Right lobe of liver (tissue), 6 donors: ENCODE data around the gene UBA1. TPM values are rescaled to one million over a fixed set of nuclear protein-coding genes. Genes with fewer than 3 reads are reported as not detected.

Source experiments
- ATAC-seq, 4 donors: fragments of 200-7000 bp; cut with Tn5 transposase; one replicate each; pipeline ENCODE4 v1.9.1; 2020; ENCODE audit warnings: mild to moderate bottlenecking in 4 of 4, moderate library complexity in 4 of 4
- DNase-seq, 3 donors: peaks; one replicate each; pipeline ENCODE4 v3.0.0-alpha.2; 2020
- H3K27ac ChIP-seq, 3 donors: fragments of 200-600 bp; one replicate each; pipeline ENCODE4 v1.8.0; 2022
- H3K27me3 ChIP-seq, 2 donors: fragments of 200-600 bp; one replicate each; pipeline ENCODE4 v1.8.0; 2022
- H3K36me3 ChIP-seq, 4 donors: fragments of 200-600 bp; sonication (generic) in 1 of 4; one replicate each; pipeline versions ENCODE4 v1.5.1 to v1.8.0; 2017 to 2022; ENCODE audit warnings: control low read depth in 1 of 4
- H3K4me1 ChIP-seq, 4 donors: fragments of 200-600 bp; sonication (generic) in 1 of 4; one replicate each; pipeline versions ENCODE4 v1.5.1 to v1.8.0; 2017 to 2022; ENCODE audit warnings: control low read depth in 1 of 4
- H3K4me3 ChIP-seq, 3 donors: fragments of 200-600 bp; one replicate each; pipeline ENCODE4 v1.8.0; 2022
- H3K9me3 ChIP-seq, 4 donors: fragments of 200-600 bp; sonication (generic) in 1 of 4; one replicate each; pipeline versions ENCODE4 v1.5.1 to v1.8.0; 2017 to 2022; ENCODE audit warnings: control low read depth in 1 of 4
- CTCF ChIP-seq, 4 donors: fragments of 200-600 bp in 3 of 4; fragments of 450-650 bp in 1 of 4; IDR thresholded peaks; one replicate each; pipeline versions ENCODE4 v1.5.1 to v1.8.0; 2016 to 2022; ENCODE audit warnings: antibody characterized with exemption in 4 of 4, mild to moderate bottlenecking in 2 of 4
- POLR2A ChIP-seq: fragments of 450-650 bp; IDR thresholded peaks from one replicate; pipeline ENCODE4 v1.6.1; 2017; ENCODE audit warnings: antibody characterized with exemption, mild to moderate bottlenecking
- WGBS: methylation state at CpG from one replicate; pipeline ENCODE4 v1.1.6; 2018; ENCODE audit warnings: low coverage, low lambda C conversion rate; ENCODE audit not compliant: insufficient coverage; ENCODE audit errors: missing lambda C conversion rate; 5-methylcytosine and 5-hydroxymethylcytosine counted together
- intact Hi-C, 2 donors: fragments of 100-400 bp; cut with DNase I; formaldehyde crosslinking; loops; one replicate each; pipeline versions ENCODE4 v1.11.2 to v1.14.1; 2022
- total RNA-seq, 6 experiments: library from RNA; depleted of rRNA in 2 of 6; stranded (reverse); fragments of >200 nt in 2 of 6; fragmentation: NEBNext Ultra II Directional in 3 of 6; extraction: Animal tissue kit (Norgen Biotek cat#: 25700) in 3 of 6; gene quantifications; one replicate each; pipeline versions ENCODE4 v1.1.0 to v1.2.4, GENCODE V29; 2016 to 2023
- donor health status: DM: no; HTN: yes; CAD: no.
- donor health status: DM: no; HTN: no; CAD: no.
- donor health status: DM: no; HTN: no; CAD: no.
- donor health status: DM: no; HTN: yes; CAD: no.
- donor health status: DM: no; HTN: yes; CAD: no.

Gene UBA1
- total RNA-seq, 6 experiments from 2014 or later, result 85.1 to 120 (median 107) TPM

GRCh38 chrX:47216393-47216925 lies 22.8 kb downstream of the UBA1 start:
- ATAC-seq, result no peak
- intact Hi-C loops, result no loop called here
- peak in 1 of 3 donors; percentile 36 for DNase-seq
- Histone ChIP-seq H3K4me3 (no peak overlapping the region), H3K4me1 (peaks cover 0 to 13% (median 0%) of the 10 kb centered on the region in 4 donors), H3K36me3 (peaks cover 4 to 44% (median 23%) of the 10 kb centered on the region in 4 donors), H3K27me3 (no peaks in the 10 kb centered on the region), H3K9me3 (no peaks in the 10 kb centered on the region), H3K27ac (peak overlapping the region; percentile 48 to 60 (median 58))
- TF ChIP-seq CTCF (IDR thresholded peaks at IDR 0.05) (no peak), POLR2A (no peak)
- 83% methylated on average over 8 of the region's 8 CpGs for WGBS

GRCh38 chrX:47217121-47217851 lies 23.7 kb downstream of the UBA1 start:
- DNase-seq, result peak in 1 of 3 donors; percentile 59
- Histone ChIP-seq H3K27ac (peak overlapping the region; percentile 48 to 60 (median 58)), H3K9me3 (no peaks in the 10 kb centered on the region), H3K4me1 (peaks cover 0 to 13% (median 0%) of the 10 kb centered on the region in 4 donors), H3K4me3 (peak overlapping the region in 2 of 3 donors; percentile 92 to 98), H3K36me3 (peaks cover 4 to 37% (median 19%) of the 10 kb centered on the region in 4 donors), H3K27me3 (no peaks in the 10 kb centered on the region)
- WGBS, result 17% methylated on average over 21 of the region's 22 CpGs
- intact Hi-C loops, result no loop called here
- peak; percentile 0 to 14 (median 2) for ATAC-seq
- TF ChIP-seq CTCF (IDR thresholded peaks at IDR 0.05) (no peak), POLR2A (no peak)

- WGBS, result 4% methylated on average over 20 of the region's 31 CpGs
Measured at GRCh38 chrX:47217852-47218279, 24.2 kb downstream of the UBA1 start.

More at GRCh38 chrX:47217852-47218279, 24.2 kb downstream of the UBA1 start:
- intact Hi-C loops, result no loop called here
- Histone ChIP-seq H3K36me3 (peaks cover 0 to 31% (median 15%) of the 10 kb centered on the region in 4 donors), H3K4me1 (peaks cover 0 to 13% (median 0%) of the 10 kb centered on the region in 4 donors), H3K4me3 (peak overlapping the region; percentile 92 to 98 (median 92)), H3K9me3 (no peaks in the 10 kb centered on the region), H3K27ac (peak overlapping the region; percentile 89 to 99 (median 96)), H3K27me3 (no peaks in the 10 kb centered on the region)
- DNase-seq, result peak; percentile 97 to 99 (median 97)
- peak; percentile 83 to 92 (median 87) for ATAC-seq
- TF ChIP-seq CTCF (IDR thresholded peaks at IDR 0.05) (no peak), POLR2A (no peak)
